Activated naive CD4-positive, alpha-beta T cell treated with anti-CD3 and anti-CD28 coated beads, Interleukin-2, amount 50 U/mL, for 72 hours (primary cell): ENCODE measurements around the gene PAPOLG. TPM values are rescaled to one million over a fixed set of nuclear protein-coding genes. Genes with fewer than 3 reads are reported as not detected.
"Not testable (repeated sequence)": the region's sequence is repeated elsewhere in the genome, so short reads cannot be mapped to it uniquely, and the experiment has no call there.

Experiments used
- ATAC-seq, 2 donors: fragments of 150-1000 bp; cut with Tn5 transposase; 2 replicates each; pipeline ENCODE4 v1.10.0; 2021; ENCODE audit warnings: mild to moderate bottlenecking in 2 of 2, moderate library complexity in 2 of 2
- DNase-seq, 2 donors: peaks; one replicate each; pipeline ENCODE4 v3.0.0; 2021 to 2022; ENCODE audit warnings: low spot score in 2 of 2
- H3K27ac Mint-ChIP-seq, 2 donors: one replicate each; pipeline ENCODE4 v1.8.0; 2022; ENCODE audit warnings: mild to moderate bottlenecking in 2 of 2, mixed read lengths in 2 of 2
- H3K36me3 Mint-ChIP-seq, 2 donors: one replicate each; pipeline ENCODE4 v1.8.0; 2022; ENCODE audit warnings: mixed read lengths in 2 of 2
- H3K9me3 Mint-ChIP-seq, 2 donors: one replicate each; pipeline ENCODE4 v1.8.0; 2022; ENCODE audit warnings: mixed read lengths in 2 of 2
- total RNA-seq, 2 donors: library from RNA; stranded (reverse); gene quantifications; one replicate each; pipeline ENCODE4 v1.2.3, GENCODE V29; 2022

PAPOLG gene
- total RNA-seq, 2 donors from 2014 or later = 14.2 to 24.4 TPM

GRCh38 chr2:60811491-60812375 lies 55.7 kb downstream of the PAPOLG start:
- Mint-ChIP-seq H3K27ac (no peak overlapping the region), H3K9me3 (no peaks in the 10 kb centered on the region), H3K36me3 (no peaks in the 10 kb centered on the region)
- ATAC-seq = no peak
- DNase-seq = no peak

GRCh38 chr2:60817191-60817590 lies 61.1 kb downstream of the PAPOLG start:
- not testable (repeated sequence) for DNase-seq, H3K27ac Mint-ChIP-seq, ATAC-seq, H3K9me3 Mint-ChIP-seq
- H3K36me3 Mint-ChIP-seq = peaks cover 0 to 10% of the 10 kb centered on the region in 2 donors

GRCh38 chr2:60818272-60818671 lies 62.2 kb downstream of the PAPOLG start:
- DNase-seq = peak; percentile 39 to 68
- Mint-ChIP-seq H3K27ac (peak overlapping the region; percentile 84 to 85), H3K36me3 (peaks cover 0 to 10% of the 10 kb centered on the region in 2 donors), H3K9me3 (no peaks in the 10 kb centered on the region)
- peak; percentile 55 to 64 for ATAC-seq

- H3K27ac Mint-ChIP-seq = peak overlapping the region; percentile 84 to 85
- peak; percentile 70 to 91 for DNase-seq
- no peaks in the 10 kb centered on the region for H3K9me3 Mint-ChIP-seq
- peaks cover 0 to 10% of the 10 kb centered on the region in 2 donors for H3K36me3 Mint-ChIP-seq
- peak; percentile 88 to 92 for ATAC-seq
Measured at GRCh38 chr2:60819155-60819862, 63.2 kb downstream of the PAPOLG start.

- peaks cover 0 to 10% of the 10 kb centered on the region in 2 donors for H3K36me3 Mint-ChIP-seq
- no peaks in the 10 kb centered on the region for H3K9me3 Mint-ChIP-seq
- H3K27ac Mint-ChIP-seq = peak overlapping the region; percentile 84 to 85
- no peak for DNase-seq
- no peak for ATAC-seq
Measured at GRCh38 chr2:60819936-60820335, 63.9 kb downstream of the PAPOLG start.

- no peaks in the 10 kb centered on the region for H3K9me3 Mint-ChIP-seq
- H3K36me3 Mint-ChIP-seq = peaks cover 0 to 10% of the 10 kb centered on the region in 2 donors
- H3K27ac Mint-ChIP-seq = peak overlapping the region in 1 of 2 donors; percentile 85
- DNase-seq (no peak), ATAC-seq (no peak)
Measured at GRCh38 chr2:60820416-60821132, 64.5 kb downstream of the PAPOLG start.

GRCh38 chr2:60821133-60821469 lies 65.0 kb downstream of the PAPOLG start:
- H3K9me3 Mint-ChIP-seq = no peaks in the 10 kb centered on the region
- H3K27ac Mint-ChIP-seq = peak overlapping the region; percentile 78 to 81
- H3K36me3 Mint-ChIP-seq = peaks cover 0 to 10% of the 10 kb centered on the region in 2 donors
- ATAC-seq (no peak), DNase-seq (no peak)

- ATAC-seq = no peak
- no peaks in the 10 kb centered on the region for H3K9me3 Mint-ChIP-seq
- H3K27ac Mint-ChIP-seq = peak overlapping the region in 1 of 2 donors; percentile 81
Measured at GRCh38 chr2:60821587-60822302, 65.7 kb downstream of the PAPOLG start.

GRCh38 chr2:60822987-60823386 lies 66.9 kb downstream of the PAPOLG start:
- Mint-ChIP-seq H3K36me3 (peaks cover 0 to 10% of the 10 kb centered on the region in 2 donors), H3K9me3 (no peaks in the 10 kb centered on the region), H3K27ac (no peak overlapping the region)
- ATAC-seq (no peak), DNase-seq (no peak)

More at GRCh38 chr2:60821587-60822302, 65.7 kb downstream of the PAPOLG start:
- peaks cover 0 to 10% of the 10 kb centered on the region in 2 donors for H3K36me3 Mint-ChIP-seq
- DNase-seq = no peak

GRCh38 chr2:60823694-60824305 lies 67.7 kb downstream of the PAPOLG start:
- Mint-ChIP-seq H3K27ac (no peak overlapping the region), H3K9me3 (no peaks in the 10 kb centered on the region), H3K36me3 (peaks cover 0 to 10% of the 10 kb centered on the region in 2 donors)
- DNase-seq = no peak
- ATAC-seq = no peak

- peak in 1 of 2 donors; percentile 23 for DNase-seq
- H3K36me3 Mint-ChIP-seq = peaks cover 0 to 7% of the 10 kb centered on the region in 2 donors
- no peak overlapping the region for H3K27ac Mint-ChIP-seq
- no peak for ATAC-seq
- peaks cover 0 to 4% of the 10 kb centered on the region in 2 donors for H3K9me3 Mint-ChIP-seq
Measured at GRCh38 chr2:60825666-60826065, 69.6 kb downstream of the PAPOLG start.

- H3K9me3 Mint-ChIP-seq = peaks cover 0 to 5% of the 10 kb centered on the region in 2 donors
- ATAC-seq = peak in 1 of 2 donors; percentile 59
- DNase-seq = no peak
- no peak overlapping the region for H3K27ac Mint-ChIP-seq
- H3K36me3 Mint-ChIP-seq = peaks cover 0 to 2% of the 10 kb centered on the region in 2 donors
Measured at GRCh38 chr2:60826111-60826510, 70.0 kb downstream of the PAPOLG start.

GRCh38 chr2:60826860-60827259 lies 70.8 kb downstream of the PAPOLG start:
- H3K9me3 Mint-ChIP-seq, H3K36me3 Mint-ChIP-seq, DNase-seq: not testable (repeated sequence)
- H3K27ac Mint-ChIP-seq = peak overlapping the region; percentile 21 to 70
- peak in 1 of 2 donors; percentile 44 for ATAC-seq

- ATAC-seq = no peak
- Mint-ChIP-seq H3K27ac (peak overlapping the region in 1 of 2 donors; percentile 21), H3K9me3 (peaks cover 0 to 5% of the 10 kb centered on the region in 2 donors), H3K36me3 (no peaks in the 10 kb centered on the region)
- DNase-seq = no peak
Measured at GRCh38 chr2:60827369-60827768, 71.3 kb downstream of the PAPOLG start.

- ATAC-seq = no peak
- DNase-seq = no peak
- Mint-ChIP-seq H3K36me3 (peaks cover 6% of the 10 kb centered on the region in 2 donors), H3K9me3 (peaks cover 0 to 13% of the 10 kb centered on the region in 2 donors), H3K27ac (peak overlapping the region in 1 of 2 donors; percentile 31)
Measured at GRCh38 chr2:60830991-60831390, 74.9 kb downstream of the PAPOLG start.

GRCh38 chr2:60831921-60832320 lies 75.9 kb downstream of the PAPOLG start:
- Mint-ChIP-seq H3K9me3 (peaks cover 0 to 13% of the 10 kb centered on the region in 2 donors), H3K36me3 (peaks cover 6% of the 10 kb centered on the region in 2 donors), H3K27ac (no peak overlapping the region)
- DNase-seq = no peak
- ATAC-seq = no peak
